SK-N-MC (cell line): ENCODE results near the gene PDPK1.

ENCODE experiments used
- EZH2 ChIP-seq: fragments of 200-600 bp; sonication (generic); IDR thresholded peaks from one replicate; pipeline ENCODE4 v1.6.1; 2017; ENCODE audit warnings: antibody characterized with exemption
- POLR2AphosphoS5 ChIP-seq: IDR thresholded peaks from 2 replicates; pipeline ENCODE4 v1.6.1; 2012; ENCODE audit warnings: mild to moderate bottlenecking, low read depth, low read length, borderline replicate concordance

DNA sequence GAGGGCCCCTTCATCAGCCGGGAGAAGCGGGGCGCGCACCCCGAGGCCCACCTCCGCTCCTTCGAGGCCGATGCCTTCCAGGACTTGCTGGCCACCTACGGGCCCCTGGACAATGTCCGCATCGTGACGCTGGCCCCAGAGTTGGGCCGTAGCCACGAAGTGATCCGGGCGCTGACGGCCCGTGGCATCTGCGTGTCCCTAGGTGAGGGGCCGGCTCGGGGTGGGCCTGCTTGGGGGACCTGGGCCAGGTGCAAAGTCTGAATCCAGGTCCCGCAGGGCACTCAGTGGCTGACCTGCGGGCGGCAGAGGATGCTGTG lies 10.1 kb upstream of the PDPK1 start:
- TF ChIP-seq POLR2AphosphoS5 (no peak), EZH2 (no peak)
